Spleen (tissue), 11 donors: ENCODE data around the gene ETV6. TPM values are rescaled to one million over a fixed set of nuclear protein-coding genes. Genes with fewer than 3 reads are reported as not detected.

Source experiments
- DNase-seq: peaks from one replicate; pipeline ENCODE4 v3.0.0-alpha.2; 2020
- H3K27ac ChIP-seq, 8 donors: fragments of 200-600 bp; sonication (generic) in 7 of 8; 1 replicate in 4 of 8; 2 replicates in 4 of 8; pipeline versions ENCODE4 v1.5.0 to v1.8.0; 2016 to 2021; ENCODE audit warnings: inconsistent platforms in 4 of 8, mild to moderate bottlenecking in 4 of 8, moderate library complexity in 1 of 8
- H3K27me3 ChIP-seq, 7 donors: fragments of 200-600 bp; sonication (generic) in 6 of 7; replicated peaks in 1 of 7; 1 replicate in 4 of 7; 2 replicates in 3 of 7; pipeline versions ENCODE4 v1.5.0 to v1.8.0; 2016 to 2021; ENCODE audit warnings: inconsistent platforms in 3 of 7, mild to moderate bottlenecking in 1 of 7
- H3K36me3 ChIP-seq, 6 donors: fragments of 200-600 bp; sonication (generic) in 5 of 6; 1 replicate in 4 of 6; 2 replicates in 2 of 6; pipeline versions ENCODE4 v1.5.0 to v1.8.0; 2016 to 2021; ENCODE audit warnings: inconsistent platforms in 2 of 6
- H3K4me1 ChIP-seq, 6 donors: fragments of 200-600 bp; sonication (generic) in 5 of 6; 1 replicate in 3 of 6; 2 replicates in 3 of 6; pipeline versions ENCODE4 v1.5.0 to v1.8.0; 2016 to 2021; ENCODE audit warnings: inconsistent platforms in 3 of 6
- H3K4me3 ChIP-seq, 8 donors: fragments of 200-600 bp; sonication (generic) in 7 of 8; 1 replicate in 4 of 8; 2 replicates in 4 of 8; pipeline versions ENCODE4 v1.5.0 to v1.8.0; 2016 to 2021; ENCODE audit warnings: inconsistent platforms in 4 of 8, mild to moderate bottlenecking in 4 of 8, moderate library complexity in 2 of 8
- H3K9me3 ChIP-seq, 8 donors: fragments of 200-600 bp; sonication (generic) in 7 of 8; 1 replicate in 4 of 8; 2 replicates in 4 of 8; pipeline versions ENCODE4 v1.5.0 to v1.8.0; 2016 to 2021; ENCODE audit warnings: inconsistent platforms in 4 of 8
- CTCF ChIP-seq, 11 experiments: fragments of 200-600 bp in 7 of 11; fragments of 450-650 bp in 4 of 11; sonication (generic) in 4 of 11; IDR thresholded peaks in 8 of 11; conservative IDR thresholded peaks in 3 of 11; 1 replicate in 7 of 11; 2 replicates in 4 of 11; pipeline versions ENCODE4 v1.4.0 to v1.8.0; 2016 to 2021; ENCODE audit warnings: antibody characterized with exemption in 11 of 11, inconsistent platforms in 4 of 11, mild to moderate bottlenecking in 1 of 11
- POLR2A ChIP-seq, 3 donors: fragments of 450-650 bp; IDR thresholded peaks; one replicate each; pipeline ENCODE4 v1.5.1; 2017; ENCODE audit warnings: antibody characterized with exemption in 3 of 3, mild to moderate bottlenecking in 1 of 3
- POLR2AphosphoS5 ChIP-seq, 3 donors: sonication (generic); formaldehyde crosslinking; IDR thresholded peaks; one replicate each; pipeline ENCODE4 v1.5.1; 2017; ENCODE audit warnings: antibody characterized with exemption in 3 of 3
- WGBS, 5 donors: extraction: QIAGEN DNeasy Blood & Tissue Kit in 3 of 5; methylation state at CpG; one replicate each; pipeline versions ENCODE4 v1.1.5 to v1.1.7; 2013 to 2018; 5-methylcytosine and 5-hydroxymethylcytosine counted together
- intact Hi-C: fragments of 100-400 bp; cut with DNase I; formaldehyde crosslinking; loops from one replicate; pipeline ENCODE4 v1.15.0; 2023; ENCODE audit warnings: low total_unique reads
- polyA plus RNA-seq, 3 donors: library from polyadenylated mRNA; stranded (reverse); fragments of 200-250 nt; gene quantifications; one replicate each; pipeline ENCODE4 v1.2.1, GENCODE V29; 2013
- total RNA-seq, 7 donors: library from RNA; depleted of rRNA in 3 of 7; stranded (reverse); fragments of >200 nt in 3 of 7; fragmentation: NEBNext Ultra II Directional in 4 of 7; extraction: Animal tissue kit (Norgen Biotek cat#: 25700) in 4 of 7; gene quantifications; one replicate each; pipeline versions ENCODE4 v1.1.0 to v1.2.1, GENCODE V29; 2016 to 2021
- donor health status: healthy with polysubstance abuse.
- donor health status: DM: no; HTN: no; CAD: no; lungs with moderate emphysema.
- donor health status: DM: no; HTN: no; CAD: no.
- donor health status: Bipolar disorder and iron deficiency.
- donor health status: healthy.
- donor health status: DM: no; HTN: no; CAD: no.
- donor health status: DM: yes; HTN: yes; CAD: no.

ETV6 gene
- total and polyA plus RNA-seq, 10 donors = 7.2 to 116 (median 57.8) TPM

GRCh38 chr12:11635341-11635740, 14.1 kb upstream of the ETV6 start:
- no peak for DNase-seq
- WGBS, 5 donors = 92 to 100% (median 96%) methylated on average over 2 of the region's 2 CpGs
- TF ChIP-seq CTCF (IDR thresholded peaks at IDR 0.05 in 8 of 11, conservative IDR thresholded peaks at IDR 0.05 in 3 of 11) (no peak), POLR2A (IDR thresholded peaks at IDR 0.05) (no peak), POLR2AphosphoS5 (IDR thresholded peaks at IDR 0.05) (no peak)
- Histone ChIP-seq H3K9me3 (peaks cover 0 to 15% (median 13%) of the 10 kb centered on the region in 8 donors), H3K4me1 (no peaks in the 10 kb centered on the region), H3K4me3 (no peak overlapping the region), H3K27ac (no peak overlapping the region), H3K36me3 (no peaks in the 10 kb centered on the region), H3K27me3 (no peaks in the 10 kb centered on the region)
- intact Hi-C loops = no loop called here

DNA sequence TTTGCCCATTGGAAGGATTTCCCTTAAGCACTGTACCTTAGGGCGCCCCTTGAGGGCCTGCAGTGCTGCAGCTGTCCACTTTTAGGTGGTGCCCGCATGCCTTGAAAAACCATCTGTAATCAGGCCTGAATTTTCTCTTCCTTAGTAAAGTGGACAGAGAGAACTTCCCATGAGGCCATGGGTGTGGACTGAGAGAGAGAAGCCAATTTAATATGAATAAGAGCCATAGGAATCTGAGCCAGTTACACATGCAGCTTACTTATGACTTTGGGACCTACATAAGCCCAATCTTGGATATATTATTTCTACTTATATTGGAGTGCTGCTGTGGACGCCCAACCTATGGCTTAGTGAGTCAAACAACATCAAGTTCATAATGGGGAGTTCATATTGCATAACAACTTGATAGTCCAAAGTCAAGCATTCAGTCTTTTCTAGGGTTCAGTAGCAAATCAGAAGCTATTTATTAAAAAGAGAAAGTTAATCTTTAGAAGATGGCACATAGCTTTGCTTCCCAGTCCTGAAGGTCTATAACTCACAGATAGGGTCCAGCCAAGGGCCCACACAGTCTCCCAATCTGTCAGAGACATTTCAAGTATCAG, 11.1 kb upstream of the ETV6 start:
- intact Hi-C loops = no loop called here
- peaks cover 0 to 15% (median 13%) of the 10 kb centered on the region in 8 donors for H3K9me3 ChIP-seq
- no peaks in the 10 kb centered on the region for H3K27me3 ChIP-seq
- TF ChIP-seq CTCF (IDR thresholded peaks at IDR 0.05 in 8 of 11, conservative IDR thresholded peaks at IDR 0.05 in 3 of 11) (no peak), POLR2AphosphoS5 (IDR thresholded peaks at IDR 0.05) (no peak), POLR2A (IDR thresholded peaks at IDR 0.05) (no peak)
- no peak overlapping the region for H3K27ac ChIP-seq
- DNase-seq = no peak
- 94 to 98% (median 96%) methylated on average over 3 of the region's 3 CpGs for WGBS, 5 donors
- H3K36me3 ChIP-seq = no peaks in the 10 kb centered on the region
- H3K4me1 ChIP-seq = no peaks in the 10 kb centered on the region
- no peak overlapping the region for H3K4me3 ChIP-seq

DNA sequence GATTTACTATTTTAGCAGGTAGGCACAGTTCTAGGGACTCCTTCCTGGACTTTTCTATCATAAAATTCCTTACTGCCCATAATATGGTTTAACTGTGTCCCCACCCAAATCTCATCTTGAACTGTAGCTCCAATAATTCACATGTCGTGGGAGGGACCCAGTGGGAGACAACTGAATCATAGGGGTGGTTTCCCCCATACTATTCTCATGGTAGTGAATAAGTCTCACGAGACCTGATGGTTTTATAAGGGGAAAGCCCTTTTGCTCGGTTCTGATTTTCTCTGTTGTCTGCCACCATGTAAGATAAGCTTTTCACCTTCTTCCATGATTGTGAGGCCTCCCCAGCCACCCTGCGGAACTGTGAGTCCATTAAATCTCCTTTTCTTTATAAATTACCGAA, 10.0 kb upstream of the ETV6 start:
- no peaks in the 10 kb centered on the region for H3K4me1 ChIP-seq
- H3K36me3 ChIP-seq = no peaks in the 10 kb centered on the region
- WGBS, 5 donors = 78 to 87% (median 83%) methylated on average over 5 of the region's 5 CpGs
- no peak overlapping the region for H3K4me3 ChIP-seq
- intact Hi-C loops = no loop called here
- H3K27me3 ChIP-seq = no peaks in the 10 kb centered on the region
- no peak for DNase-seq
- no peak for TF ChIP-seq POLR2AphosphoS5 (IDR thresholded peaks at IDR 0.05)
- no peak for TF ChIP-seq CTCF (IDR thresholded peaks at IDR 0.05 in 8 of 11, conservative IDR thresholded peaks at IDR 0.05 in 3 of 11)
- no peak for TF ChIP-seq POLR2A (IDR thresholded peaks at IDR 0.05)
- no peak overlapping the region for H3K27ac ChIP-seq
- peaks cover 0 to 15% (median 13%) of the 10 kb centered on the region in 8 donors for H3K9me3 ChIP-seq

DNA sequence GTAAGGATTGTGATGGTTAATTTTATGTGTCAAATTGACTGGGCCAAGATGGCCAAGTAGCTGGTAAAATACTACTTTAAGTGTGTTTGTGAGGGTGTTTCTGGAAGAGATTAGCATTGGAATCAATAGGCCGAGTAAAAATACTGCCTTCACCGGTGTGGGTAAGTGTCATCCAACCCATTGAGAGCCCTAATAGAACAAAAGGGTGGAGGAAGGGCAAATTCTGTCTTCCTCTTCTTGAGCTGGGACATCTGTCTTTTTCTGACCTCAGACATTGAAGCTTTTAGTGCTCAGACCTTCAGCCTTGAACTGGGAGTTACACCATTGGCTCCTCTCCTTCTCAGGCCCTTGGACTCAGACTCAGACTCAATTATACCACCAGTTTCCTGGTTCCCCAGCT, 8.0 kb upstream of the ETV6 start:
- Histone ChIP-seq H3K36me3 (no peaks in the 10 kb centered on the region), H3K4me1 (no peaks in the 10 kb centered on the region), H3K27ac (no peak overlapping the region), H3K4me3 (no peak overlapping the region), H3K27me3 (no peaks in the 10 kb centered on the region), H3K9me3 (peaks cover 0 to 3% (median 2%) of the 10 kb centered on the region in 8 donors)
- DNase-seq = no peak
- TF ChIP-seq POLR2AphosphoS5 (IDR thresholded peaks at IDR 0.05) (no peak), CTCF (IDR thresholded peaks at IDR 0.05 in 8 of 11, conservative IDR thresholded peaks at IDR 0.05 in 3 of 11) (no peak), POLR2A (IDR thresholded peaks at IDR 0.05) (no peak)
- intact Hi-C loops = no loop called here
- WGBS, 5 donors = 71 to 86% (median 72%) methylated on average over 2 of the region's 2 CpGs
